Measurements from ENCODE around the gene SNED1.

Gene SNED1

DNA sequence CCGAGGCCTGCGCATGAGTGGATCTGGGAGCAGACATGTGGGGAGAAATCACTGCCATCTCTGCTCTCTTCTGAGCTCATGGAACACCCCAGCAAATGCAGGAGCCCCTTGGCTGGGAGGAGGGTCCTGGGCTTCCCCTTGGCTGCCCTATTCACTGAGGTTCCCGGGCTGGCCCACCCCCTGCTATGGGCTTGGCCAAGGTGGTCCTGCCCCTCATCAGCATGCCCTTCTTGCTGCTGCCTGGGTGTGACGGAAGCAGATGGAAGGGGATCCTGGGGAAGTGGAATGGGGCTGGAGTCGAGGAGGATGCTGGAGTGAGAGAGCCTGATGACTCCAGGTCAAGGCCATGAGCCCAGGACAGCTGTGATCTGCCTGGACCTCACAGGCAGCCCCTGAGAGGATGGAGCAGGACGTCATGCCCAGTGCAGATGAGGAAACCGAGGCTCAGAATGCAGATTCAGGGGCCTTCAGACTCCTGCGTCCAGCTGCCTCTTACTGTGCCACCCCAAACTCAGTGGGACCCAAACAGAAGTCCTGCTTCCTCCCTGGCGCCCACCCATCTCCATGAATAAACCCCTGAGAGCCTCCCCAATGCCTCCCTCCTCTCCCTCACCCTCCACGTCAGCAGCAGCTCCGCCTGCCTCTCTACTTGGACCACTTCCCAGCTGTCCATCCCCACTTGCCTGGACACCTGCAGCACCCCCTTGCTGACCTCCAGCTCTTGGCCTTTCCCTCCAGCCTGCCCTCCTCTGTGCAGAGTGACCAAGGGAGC lies 4.0 kb downstream of the SNED1 start:
- Histone ChIP-seq H3K27ac (no peak overlapping the region), H3K9me3 (peaks cover 9% of the 10 kb centered on the region), H3K4me1 (ENCODE audit: control insufficient read depth in 1 of 2, insufficient read depth in 1 of 2, low read depth in 1 of 2, low read length in 1 of 2) (peaks cover 0 to 3% of the 10 kb centered on the region in 2 experiments), H3K36me3 (no peaks in the 10 kb centered on the region), H3K27me3 (peaks cover 61% of the 10 kb centered on the region), H3K4me3 (ENCODE audit: low read depth in 1 of 2, low read length in 1 of 2) (no peak overlapping the region)
- TF ChIP-seq, protein P1, sequence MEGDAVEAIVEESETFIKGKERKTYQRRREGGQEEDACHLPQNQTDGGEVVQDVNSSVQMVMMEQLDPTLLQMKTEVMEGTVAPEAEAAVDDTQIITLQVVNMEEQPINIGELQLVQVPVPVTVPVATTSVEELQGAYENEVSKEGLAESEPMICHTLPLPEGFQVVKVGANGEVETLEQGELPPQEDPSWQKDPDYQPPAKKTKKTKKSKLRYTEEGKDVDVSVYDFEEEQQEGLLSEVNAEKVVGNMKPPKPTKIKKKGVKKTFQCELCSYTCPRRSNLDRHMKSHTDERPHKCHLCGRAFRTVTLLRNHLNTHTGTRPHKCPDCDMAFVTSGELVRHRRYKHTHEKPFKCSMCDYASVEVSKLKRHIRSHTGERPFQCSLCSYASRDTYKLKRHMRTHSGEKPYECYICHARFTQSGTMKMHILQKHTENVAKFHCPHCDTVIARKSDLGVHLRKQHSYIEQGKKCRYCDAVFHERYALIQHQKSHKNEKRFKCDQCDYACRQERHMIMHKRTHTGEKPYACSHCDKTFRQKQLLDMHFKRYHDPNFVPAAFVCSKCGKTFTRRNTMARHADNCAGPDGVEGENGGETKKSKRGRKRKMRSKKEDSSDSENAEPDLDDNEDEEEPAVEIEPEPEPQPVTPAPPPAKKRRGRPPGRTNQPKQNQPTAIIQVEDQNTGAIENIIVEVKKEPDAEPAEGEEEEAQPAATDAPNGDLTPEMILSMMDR (IDR thresholded peaks at IDR 0.05): no peak

DNA sequence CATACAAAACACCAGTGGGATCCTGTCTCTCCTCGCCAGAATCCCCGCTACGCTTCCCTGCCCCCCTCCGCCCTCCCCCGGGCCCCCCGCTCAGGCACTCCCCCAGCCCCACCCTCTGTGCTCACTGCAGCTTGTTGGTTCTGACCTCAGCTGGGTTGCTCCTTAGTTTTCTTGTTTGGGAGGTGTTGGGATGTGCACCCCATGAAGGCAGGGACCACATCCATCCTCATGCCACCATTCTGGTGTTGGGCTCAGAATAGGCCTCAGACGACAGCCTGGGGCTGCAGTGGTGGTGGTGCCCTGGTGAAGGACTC lies 4.6 kb downstream of the SNED1 start:
- peaks cover 9% of the 10 kb centered on the region for H3K9me3 ChIP-seq
- no peaks in the 10 kb centered on the region for H3K36me3 ChIP-seq
- peaks cover 59% of the 10 kb centered on the region for H3K27me3 ChIP-seq

DNA sequence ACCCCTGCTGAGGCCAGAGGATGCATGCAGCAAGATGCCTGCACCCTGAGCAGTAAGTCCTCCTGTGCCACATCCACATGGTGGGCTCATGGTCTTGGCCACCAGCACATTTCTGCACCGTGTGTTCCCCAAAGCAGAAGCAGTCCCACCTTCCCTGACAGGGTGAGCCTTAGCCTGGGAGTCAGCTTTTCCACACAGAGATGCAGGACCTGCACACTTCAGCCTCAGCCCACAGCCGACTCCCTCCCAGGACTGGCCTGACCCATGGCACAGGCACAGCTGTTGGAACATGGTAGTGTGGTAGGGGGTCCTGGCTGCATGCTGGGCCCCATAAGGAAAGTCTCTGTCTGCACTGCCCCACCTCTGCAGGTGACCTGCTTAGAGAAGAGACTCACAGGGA lies 5.0 kb downstream of the SNED1 start:
- Histone ChIP-seq H3K4me1 (ENCODE audit: control insufficient read depth in 1 of 2, insufficient read depth in 1 of 2, low read depth in 1 of 2, low read length in 1 of 2) (peaks cover 0 to 3% of the 10 kb centered on the region in 2 experiments), H3K27me3 (peaks cover 59% of the 10 kb centered on the region), H3K4me3 (ENCODE audit: low read depth in 1 of 2, low read length in 1 of 2) (no peak overlapping the region), H3K27ac (no peak overlapping the region), H3K36me3 (no peaks in the 10 kb centered on the region), H3K9me3 (peaks cover 9% of the 10 kb centered on the region)
- TF ChIP-seq, protein P1 (IDR thresholded peaks at IDR 0.05): no peak

More for the DNA sequence above, 4.6 kb downstream of the SNED1 start:
- Histone ChIP-seq H3K4me1 (ENCODE audit: control insufficient read depth in 1 of 2, insufficient read depth in 1 of 2, low read depth in 1 of 2, low read length in 1 of 2) (peaks cover 0 to 3% of the 10 kb centered on the region in 2 experiments), H3K4me3 (ENCODE audit: low read depth in 1 of 2, low read length in 1 of 2) (no peak overlapping the region), H3K27ac (no peak overlapping the region)
- TF ChIP-seq, protein P1 (IDR thresholded peaks at IDR 0.05): no peak

DNA sequence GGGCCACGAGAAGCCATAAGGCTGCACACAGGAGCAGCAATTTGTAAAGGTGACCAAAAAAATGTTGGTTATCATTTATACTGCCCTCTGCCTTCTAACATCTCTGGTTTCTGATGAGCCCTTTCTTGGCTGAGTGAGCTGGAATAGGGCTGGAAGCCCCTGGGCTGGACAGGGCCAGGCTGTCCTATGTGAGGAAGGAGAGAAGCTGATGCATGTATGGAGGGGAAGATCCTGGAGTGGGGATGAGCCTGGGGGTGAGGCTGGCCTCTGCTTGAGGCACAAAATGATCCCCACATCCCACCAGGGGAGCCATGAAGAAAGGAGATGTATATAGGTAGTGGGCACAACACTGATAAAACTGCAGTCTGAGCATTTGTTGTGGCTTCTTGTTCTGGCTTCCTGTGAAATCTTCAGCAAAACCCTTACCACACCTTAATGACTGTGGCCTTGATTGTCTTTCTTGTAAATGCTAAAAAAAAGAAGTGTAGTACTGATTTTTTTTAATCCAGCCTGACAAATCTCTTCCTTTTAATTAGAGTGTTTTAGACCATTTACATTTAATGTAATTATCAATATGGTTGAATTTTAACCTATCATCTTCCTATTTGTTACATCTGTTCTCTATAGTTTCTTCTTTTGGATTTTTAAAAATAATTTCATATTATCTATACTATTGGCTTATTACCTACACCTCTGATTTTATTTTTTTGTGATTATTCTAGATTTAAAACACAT lies 5.6 kb downstream of the SNED1 start:
- Histone ChIP-seq H3K27ac (no peak overlapping the region), H3K36me3 (no peaks in the 10 kb centered on the region), H3K4me1 (ENCODE audit: control insufficient read depth in 1 of 2, insufficient read depth in 1 of 2, low read depth in 1 of 2, low read length in 1 of 2) (peaks cover 0 to 3% of the 10 kb centered on the region in 2 experiments), H3K27me3 (peaks cover 58% of the 10 kb centered on the region), H3K9me3 (peaks cover 9% of the 10 kb centered on the region), H3K4me3 (ENCODE audit: low read depth in 1 of 2, low read length in 1 of 2) (no peak overlapping the region)
- TF ChIP-seq, protein P1 (IDR thresholded peaks at IDR 0.05): no peak

DNA sequence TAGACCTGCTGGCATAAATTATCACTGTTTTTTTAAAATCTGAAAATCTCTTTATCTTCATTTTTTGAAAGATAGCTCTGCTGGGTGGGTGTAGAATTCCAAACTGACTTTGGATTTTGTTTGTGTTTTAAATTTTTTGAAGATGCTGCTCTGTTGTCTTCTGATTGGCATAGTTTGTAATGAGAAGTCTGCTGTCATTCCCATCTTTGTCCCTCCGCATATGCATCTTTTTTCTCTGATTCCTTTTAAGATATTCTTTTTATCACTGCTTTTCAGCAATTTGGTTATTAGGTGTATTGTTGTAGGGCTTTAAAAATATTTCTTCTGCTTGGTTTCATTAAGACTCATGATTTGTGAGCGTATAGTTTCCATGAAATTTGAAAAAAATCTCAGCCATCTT lies 7.2 kb downstream of the SNED1 start:
- no peak overlapping the region for H3K27ac ChIP-seq
- H3K27me3 ChIP-seq: peaks cover 58% of the 10 kb centered on the region
- H3K36me3 ChIP-seq: no peaks in the 10 kb centered on the region
- TF ChIP-seq, protein P1 (IDR thresholded peaks at IDR 0.05): no peak
- H3K4me3 ChIP-seq (ENCODE audit: low read depth in 1 of 2, low read length in 1 of 2): no peak overlapping the region
- H3K4me1 ChIP-seq (ENCODE audit: control insufficient read depth in 1 of 2, insufficient read depth in 1 of 2, low read depth in 1 of 2, low read length in 1 of 2): peaks cover 0 to 4% of the 10 kb centered on the region in 2 experiments
- H3K9me3 ChIP-seq: peaks cover 9% of the 10 kb centered on the region

All from neutrophil (primary cell).